A204.1 (cell line): ENCODE measurements around the gene CCNJ.

Experiments used
- FAIRE-seq: peaks from 2 replicates; lab custom pipeline; 2012; peaks lifted over from hg19 to GRCh38; lab: Jason Lieb, UNC

Gene CCNJ

DNA sequence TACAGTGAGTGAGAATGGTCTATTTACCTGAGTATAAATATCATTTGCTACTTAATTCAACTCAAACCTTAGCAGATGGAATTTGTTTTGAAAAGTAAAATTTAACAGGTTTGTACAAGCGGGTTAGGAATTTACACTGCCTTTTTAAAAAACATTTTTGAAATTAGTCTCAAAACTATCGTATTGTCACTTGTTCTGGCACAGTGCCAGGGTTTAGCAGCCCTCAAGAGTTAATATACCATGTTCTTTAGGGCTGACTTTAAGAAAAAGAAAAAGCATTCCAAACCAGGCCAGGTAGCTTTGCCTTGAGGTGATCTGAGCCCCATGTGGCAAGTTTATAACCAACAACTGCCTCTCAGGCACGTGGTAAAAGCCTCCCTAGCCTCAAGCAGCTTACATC is 17.8 kb downstream of the CCNJ start:
- FAIRE-seq = no peak

DNA sequence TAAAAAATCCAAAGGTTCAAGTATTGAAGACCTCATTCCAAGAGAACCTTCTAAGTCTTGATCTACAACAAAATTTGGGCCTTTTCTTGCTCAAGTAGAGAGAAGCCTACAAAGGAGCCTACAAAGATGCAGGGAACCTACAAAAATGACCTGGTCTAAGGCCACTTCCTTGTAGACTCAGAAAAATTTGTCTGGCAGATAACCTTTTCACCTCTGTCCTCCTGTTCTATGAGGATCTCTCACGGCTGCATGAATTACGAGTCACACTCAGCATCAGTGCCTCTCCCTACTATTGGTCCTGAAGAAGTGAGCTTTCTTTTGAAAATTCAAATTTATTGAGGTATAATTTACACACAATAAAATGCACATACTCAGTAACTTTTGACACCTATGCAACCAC is 29.3 kb downstream of the CCNJ start:
- no peak for FAIRE-seq

DNA sequence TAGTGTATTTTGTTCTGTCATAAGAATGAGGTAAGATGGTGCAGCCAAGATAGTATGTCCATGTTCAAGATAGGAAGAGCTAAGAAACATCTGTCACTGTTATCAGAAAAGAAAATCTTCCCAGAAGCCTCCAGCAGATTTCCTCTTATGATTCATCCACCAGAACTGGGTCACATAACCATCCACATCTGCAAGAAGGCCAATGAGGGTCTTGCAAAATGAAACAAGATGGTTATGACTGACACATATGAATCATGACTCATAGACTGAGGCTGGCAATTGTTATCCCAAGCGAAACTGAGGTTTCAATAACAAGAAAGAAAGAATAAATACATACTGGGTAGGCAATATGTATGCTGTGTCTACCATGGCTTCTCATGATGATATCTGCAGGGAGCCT is 30.3 kb downstream of the CCNJ start:
- no peak for FAIRE-seq

DNA sequence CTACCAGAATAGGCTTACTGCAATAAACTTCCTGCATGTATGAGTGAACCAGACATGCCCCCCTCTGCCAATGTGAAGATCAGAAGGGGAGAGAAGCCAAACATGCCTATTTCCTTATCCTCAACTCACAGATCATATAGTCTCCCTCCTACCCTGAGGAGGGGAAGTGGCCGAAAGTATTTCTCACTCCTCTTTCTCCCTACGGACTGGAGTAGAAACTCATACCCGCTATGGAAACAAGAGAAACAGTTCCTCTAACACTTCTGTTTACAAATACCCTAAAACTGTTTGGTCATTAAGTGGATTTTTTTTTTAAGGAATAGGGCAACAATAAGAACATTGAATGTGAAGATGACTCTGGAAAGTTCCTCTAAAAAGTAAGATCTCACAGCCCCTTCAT is 31.4 kb downstream of the CCNJ start:
- no peak for FAIRE-seq

DNA sequence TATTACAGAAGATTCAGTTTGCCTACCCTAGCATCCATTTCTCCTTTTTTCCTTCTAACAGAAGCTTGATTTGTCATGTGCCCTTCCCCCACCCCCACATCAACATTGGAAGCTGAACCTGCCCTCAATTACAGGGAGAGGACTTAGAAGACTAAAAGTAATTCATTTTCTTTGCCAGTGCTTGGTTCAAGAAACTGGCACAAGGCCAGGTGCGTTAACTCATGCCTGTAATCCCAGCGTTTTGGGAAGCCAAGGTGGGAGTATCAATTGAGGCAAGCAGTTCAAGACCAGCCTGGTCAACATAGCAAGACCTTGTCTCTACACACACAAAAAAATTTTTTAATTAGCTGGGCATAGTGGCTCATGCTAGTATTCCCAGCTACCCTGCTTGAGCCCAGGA is 32.6 kb downstream of the CCNJ start:
- no peak for FAIRE-seq

DNA sequence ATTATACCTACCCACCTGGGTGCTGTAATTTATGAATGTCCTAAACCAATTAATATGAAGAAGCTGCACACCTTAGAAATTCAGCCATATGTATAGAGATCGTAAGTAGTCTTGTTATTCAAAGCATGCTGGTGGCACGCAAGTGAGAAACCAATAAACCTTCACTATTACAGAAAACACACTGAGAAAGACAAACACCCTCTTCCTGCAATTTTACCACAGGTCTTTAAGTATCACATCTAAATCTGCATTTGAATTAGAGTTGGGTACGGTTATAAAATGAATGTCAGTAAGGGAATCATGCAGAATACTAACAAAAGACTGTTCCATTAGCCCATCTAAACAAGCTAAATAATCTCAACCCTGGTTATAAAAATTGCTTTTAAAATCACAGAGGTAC is 33.8 kb downstream of the CCNJ start:
- FAIRE-seq = no peak

DNA sequence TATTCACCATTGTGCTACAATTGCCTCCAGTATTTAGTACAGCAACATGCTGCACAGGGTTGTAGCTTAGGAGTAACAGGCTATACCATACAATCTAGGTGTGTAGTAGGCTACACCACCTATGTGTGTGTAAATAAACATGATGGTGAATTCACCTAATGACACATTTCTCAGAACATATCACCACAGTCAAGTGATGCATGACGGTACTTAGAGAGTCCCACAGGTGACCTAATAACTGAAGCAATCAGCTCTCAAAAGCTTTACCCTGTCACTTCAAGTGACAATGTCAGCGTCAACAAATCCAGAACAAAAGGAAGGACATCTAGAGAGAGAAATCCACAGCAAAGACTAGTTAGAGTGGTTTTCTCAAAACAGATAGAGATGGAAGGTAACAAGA is 38.8 kb downstream of the CCNJ start:
- FAIRE-seq = no peak

DNA sequence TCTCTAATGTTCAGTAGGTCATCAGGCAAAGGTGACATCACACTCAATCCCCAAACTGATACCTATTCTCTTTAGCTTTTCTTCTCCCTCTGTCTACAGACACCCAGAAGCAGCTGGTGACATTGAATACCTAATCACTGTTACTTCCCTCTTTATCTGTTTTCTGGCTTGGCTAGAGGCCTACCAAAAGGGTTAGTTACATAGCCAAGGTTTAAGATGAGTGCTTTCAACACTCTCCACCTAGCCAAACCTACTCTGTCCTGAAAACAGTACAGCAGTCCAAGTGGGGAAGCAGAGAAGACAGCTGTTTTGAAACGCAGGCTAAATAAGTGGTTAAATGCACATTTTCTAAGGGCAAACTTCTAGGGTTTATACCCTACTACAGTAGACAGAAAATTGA is 39.4 kb downstream of the CCNJ start:
- no peak for FAIRE-seq

DNA sequence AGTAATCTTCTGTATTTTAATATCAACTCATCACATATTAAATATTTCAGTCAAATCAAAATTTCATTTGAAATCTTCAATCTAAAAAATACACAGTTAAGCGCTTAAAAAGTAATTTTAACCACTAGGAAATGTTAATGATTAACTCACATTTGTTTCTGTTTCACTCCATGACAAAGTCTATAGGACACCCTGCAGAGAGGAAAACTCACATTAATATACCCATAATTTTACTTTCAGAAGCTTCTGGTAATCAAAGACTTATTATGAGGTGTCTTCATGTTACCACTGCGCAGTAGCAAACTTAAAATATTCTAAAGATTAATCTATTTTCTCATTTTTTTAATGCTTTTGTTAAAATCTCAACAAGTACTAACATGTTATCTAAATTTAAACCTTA is 45.7 kb downstream of the CCNJ start:
- FAIRE-seq = peak; percentile 55

DNA sequence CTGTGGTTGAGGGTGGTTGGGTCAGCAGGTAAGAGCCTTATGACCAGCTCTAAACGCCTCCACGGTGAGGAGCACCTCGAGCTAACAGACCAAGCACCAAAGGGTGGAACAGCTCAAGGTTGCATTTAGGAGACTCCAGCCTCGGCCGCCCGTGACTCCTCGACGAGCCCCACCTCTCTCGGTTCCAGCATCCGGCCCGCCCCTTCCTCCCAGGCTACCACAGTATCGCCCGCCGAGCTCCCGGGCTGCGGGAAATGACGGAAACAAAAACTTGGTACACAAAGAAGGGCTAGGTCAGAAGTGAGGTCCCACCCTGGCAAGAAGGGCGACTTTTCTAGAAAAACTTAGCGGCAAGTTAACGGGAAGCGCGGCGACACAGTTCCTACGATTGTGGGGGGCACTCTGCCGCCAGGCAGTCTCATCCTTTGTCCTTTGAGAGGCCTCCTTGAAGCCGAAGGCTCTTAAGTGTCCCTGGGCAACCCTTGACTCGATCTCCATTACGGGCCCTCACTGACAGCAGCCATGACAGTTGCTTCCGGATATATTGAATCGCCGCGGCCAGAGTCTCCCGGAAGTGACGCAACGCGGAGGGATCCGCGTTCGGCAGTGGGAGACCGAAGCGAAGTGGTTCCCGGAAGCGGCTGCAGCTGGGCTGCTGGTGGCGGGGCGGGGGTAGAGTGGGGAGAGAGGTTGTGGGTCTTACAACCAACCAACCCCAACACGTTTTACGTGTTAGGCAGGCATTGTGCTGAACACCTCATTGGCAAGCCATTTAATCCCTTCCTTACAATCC is 46.5 kb downstream of the CCNJ start:
- no peak for FAIRE-seq

DNA sequence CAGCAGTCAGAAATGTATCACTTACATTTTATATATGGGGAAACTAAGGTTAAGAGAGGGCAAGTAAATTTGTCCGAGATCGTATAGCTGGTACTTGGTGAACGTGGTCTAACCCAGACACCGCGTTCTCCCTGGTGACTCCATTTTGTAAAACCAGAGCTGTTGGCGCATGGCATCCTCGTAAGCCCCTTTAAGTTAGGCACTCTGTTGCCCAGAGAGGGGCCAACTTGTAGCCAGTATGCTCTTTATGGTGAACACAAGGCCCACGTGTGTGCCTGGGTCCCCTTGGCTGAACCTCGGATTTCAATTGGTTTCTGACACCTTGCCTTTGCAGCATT is 47.0 kb downstream of the CCNJ start:
- no peak for FAIRE-seq

DNA sequence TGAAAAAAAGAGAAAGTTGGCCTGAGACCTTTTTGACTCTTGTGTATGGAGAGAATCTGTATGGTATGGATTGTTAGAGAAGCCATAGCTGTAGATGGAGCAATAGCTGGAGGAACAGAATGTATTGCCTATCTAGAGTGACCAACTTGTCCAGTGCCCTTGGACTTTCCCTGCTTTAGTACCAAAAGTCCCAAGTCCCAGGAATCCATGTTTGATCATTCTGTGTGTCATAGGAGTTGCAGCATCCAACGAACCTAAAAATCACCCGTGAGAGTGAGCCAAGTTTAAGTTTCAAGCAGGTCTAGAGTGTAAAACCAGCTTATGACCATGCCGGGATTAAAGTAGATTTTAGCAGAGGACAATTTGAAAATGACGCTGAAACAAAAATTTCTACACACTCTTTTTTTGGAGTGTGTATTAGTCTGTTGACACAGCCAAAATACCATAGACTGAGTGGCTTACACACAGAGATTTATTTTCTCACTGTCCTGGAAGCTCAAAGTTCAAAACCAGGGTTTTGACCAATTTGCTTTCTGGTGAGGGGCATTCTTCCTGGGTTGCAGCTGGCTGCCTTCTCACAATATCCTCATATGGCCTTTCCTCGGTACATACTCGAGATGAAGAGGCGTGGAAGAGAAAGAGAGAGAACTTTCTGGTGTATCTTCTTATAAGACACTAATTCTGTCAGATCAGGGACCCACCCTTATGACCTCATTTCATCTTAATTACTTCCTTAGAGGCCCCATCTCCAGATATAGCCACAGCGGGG is 49.8 kb downstream of the CCNJ start:
- FAIRE-seq = no peak

DNA sequence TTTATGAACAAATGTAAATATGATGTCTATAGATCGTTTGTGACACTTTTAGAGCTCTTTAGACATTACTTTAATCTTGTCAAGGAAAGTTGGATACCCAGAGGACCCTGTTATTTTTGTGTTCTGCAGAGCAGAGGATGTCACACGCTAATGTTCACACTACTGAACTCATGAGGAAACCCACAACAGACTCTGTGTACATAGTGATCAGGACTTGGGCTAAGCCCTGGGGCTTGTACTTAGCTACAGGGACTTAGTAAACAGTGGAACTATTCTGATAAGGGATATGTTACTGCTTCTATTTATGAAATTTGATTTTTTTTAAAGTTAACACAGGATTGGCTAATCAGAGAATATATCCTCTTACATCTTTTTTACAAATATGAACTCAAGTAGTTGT is 50.6 kb downstream of the CCNJ start:
- no peak for FAIRE-seq

DNA sequence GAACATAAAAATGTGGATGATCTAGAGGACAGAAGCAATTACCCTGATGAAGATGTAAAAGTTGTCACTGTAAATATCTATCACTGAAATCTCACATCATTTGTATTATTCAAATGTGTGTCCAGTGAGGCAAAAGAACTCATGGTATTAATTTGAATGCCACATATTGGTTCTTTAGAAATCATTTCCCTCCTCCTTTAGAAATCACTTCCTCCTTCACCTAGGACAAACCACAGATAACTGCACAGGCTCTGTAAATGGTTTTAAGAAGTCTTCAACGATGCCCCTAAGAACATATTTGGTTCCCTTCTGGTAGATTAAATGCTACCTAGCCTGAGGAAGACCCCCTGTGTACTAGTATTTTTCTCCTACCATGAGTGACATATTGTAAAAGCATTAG is 53.6 kb downstream of the CCNJ start:
- FAIRE-seq = no peak

DNA sequence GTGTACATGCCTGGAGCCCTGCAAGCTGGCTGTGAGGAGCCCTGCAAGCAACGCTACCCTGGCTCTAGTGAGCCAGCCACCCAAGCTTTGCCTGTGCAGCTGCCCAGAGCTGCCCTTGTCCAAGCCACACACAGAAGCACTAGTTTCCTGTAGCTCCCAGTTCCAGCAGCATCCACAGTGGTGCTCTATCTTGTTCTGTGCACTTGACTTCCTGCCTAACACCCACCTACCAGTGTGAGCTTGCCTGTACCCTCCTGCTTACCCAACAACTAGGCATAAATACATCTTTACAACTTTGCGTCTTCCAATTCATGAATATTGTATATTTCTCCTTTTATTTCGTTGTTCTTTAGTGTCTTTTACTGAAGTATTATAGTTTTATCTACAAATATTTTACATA is 54.5 kb downstream of the CCNJ start:
- FAIRE-seq = no peak

DNA sequence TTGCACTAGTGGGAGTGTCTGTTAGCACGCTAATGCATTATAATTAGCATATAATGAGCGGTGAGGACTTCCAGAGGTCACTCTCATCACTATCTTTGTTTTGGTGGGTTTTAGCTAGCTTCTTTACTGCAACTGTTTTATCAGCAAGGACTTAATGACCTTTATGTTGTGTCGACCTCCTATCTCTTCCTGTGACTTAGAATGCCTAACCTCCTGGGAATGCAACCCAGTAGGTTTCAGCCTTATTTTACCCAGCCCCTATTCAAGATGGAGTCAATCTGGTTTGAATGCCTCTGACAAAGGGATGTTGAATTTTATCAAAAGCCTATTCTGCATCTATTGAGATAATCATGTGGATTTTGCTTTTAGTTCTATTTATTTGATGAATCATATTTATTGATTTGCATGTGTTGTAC is 64.2 kb downstream of the CCNJ start:
- FAIRE-seq = no peak
